Measurements from ENCODE around the gene RPL15.

DNA sequence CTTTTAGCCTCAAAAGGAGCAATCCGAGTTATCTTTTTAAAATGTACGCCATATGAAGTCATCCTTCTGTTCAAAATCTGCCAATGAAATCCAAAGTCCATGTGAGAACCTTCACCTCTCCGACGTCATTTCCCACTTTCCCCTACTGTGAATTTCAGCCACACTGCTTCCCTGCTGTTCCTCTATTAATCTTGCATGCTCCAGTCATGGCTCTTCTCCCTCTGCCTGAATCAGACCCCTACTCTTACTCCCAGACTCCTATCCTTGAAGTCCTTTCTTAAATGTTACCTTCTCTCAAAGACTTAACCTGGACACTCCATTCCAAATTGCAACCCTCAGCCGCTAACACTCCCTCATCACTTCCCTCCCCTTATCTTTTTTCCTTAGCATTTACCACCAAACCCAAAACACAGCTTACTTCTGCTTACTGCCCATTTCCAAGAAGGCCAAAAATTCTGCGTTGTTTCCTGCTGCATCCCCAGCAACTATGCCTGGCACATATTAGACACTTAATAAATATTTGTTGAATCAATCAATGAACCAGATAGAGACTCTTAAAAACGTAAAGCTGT lies 1.3 kb upstream of the RPL15 start:
- TF ChIP-seq, protein P1, sequence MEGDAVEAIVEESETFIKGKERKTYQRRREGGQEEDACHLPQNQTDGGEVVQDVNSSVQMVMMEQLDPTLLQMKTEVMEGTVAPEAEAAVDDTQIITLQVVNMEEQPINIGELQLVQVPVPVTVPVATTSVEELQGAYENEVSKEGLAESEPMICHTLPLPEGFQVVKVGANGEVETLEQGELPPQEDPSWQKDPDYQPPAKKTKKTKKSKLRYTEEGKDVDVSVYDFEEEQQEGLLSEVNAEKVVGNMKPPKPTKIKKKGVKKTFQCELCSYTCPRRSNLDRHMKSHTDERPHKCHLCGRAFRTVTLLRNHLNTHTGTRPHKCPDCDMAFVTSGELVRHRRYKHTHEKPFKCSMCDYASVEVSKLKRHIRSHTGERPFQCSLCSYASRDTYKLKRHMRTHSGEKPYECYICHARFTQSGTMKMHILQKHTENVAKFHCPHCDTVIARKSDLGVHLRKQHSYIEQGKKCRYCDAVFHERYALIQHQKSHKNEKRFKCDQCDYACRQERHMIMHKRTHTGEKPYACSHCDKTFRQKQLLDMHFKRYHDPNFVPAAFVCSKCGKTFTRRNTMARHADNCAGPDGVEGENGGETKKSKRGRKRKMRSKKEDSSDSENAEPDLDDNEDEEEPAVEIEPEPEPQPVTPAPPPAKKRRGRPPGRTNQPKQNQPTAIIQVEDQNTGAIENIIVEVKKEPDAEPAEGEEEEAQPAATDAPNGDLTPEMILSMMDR (IDR thresholded peaks at IDR 0.05): no peak
- no peak for TF ChIP-seq EZH2 (IDR thresholded peaks at IDR 0.05; ENCODE audit: borderline replicate concordance, insufficient read depth, low read depth, low read length, poor library complexity, severe bottlenecking)
